PC-3 (cell line): ENCODE data around the gene MASP1. TPM values are rescaled to one million over a fixed set of nuclear protein-coding genes. Genes with fewer than 3 reads are reported as not detected.

ENCODE experiments used
- ATAC-seq: fragments of 200-7000 bp; cut with Tn5 transposase; 2 replicates; pipeline ENCODE4 v1.9.1; 2020; ENCODE audit warnings: mild to moderate bottlenecking, moderate library complexity
- BruUV-seq: library from RNA; stranded (reverse); fragments of 400-500 nt; replicated peaks from 2 replicates; lab custom pipeline; 2021; lab: Mats Ljungman, UMichigan
- CTCF ChIA-PET: fragments of 300-600 bp; sonication (Branson Sonifier 250); formaldehyde crosslinking; loops from one replicate; lab custom pipeline; 2022; ENCODE audit warnings: antibody characterized with exemption; lab: Charles Lee
- POLR2A ChIA-PET: fragments of 300-600 bp; sonication (Branson Sonifier 250); formaldehyde crosslinking; loops from one replicate; lab custom pipeline; 2022; ENCODE audit warnings: antibody characterized with exemption; ENCODE audit not compliant: unreplicated experiment; lab: Charles Lee
- DNase-seq: peaks from one replicate; pipeline ENCODE4 v3.0.0-alpha.2; 2015
- H2AFZ ChIP-seq: fragments of 300-600 bp; sonication (generic); 2 replicates; pipeline ENCODE4 v1.6.0; 2016; ENCODE audit warnings: antibody characterized with exemption, low read length
- H3F3A ChIP-seq: fragments of 300-600 bp; sonication (generic); one replicate; pipeline ENCODE4 v1.6.0; 2017; ENCODE audit warnings: antibody characterized with exemption, low read length, control low read depth, mild to moderate bottlenecking; ENCODE audit not compliant: unreplicated experiment
- H3K27ac ChIP-seq: fragments of 300-600 bp; sonication (generic); 2 replicates; pipeline ENCODE4 v1.5.1; 2016; ENCODE audit warnings: mild to moderate bottlenecking, low read length
- H3K27me3 ChIP-seq: fragments of 300-600 bp; sonication (generic); 2 replicates; pipeline ENCODE4 v1.6.1; 2016; ENCODE audit warnings: low read length, mixed read lengths
- H3K36me3 ChIP-seq: fragments of 300-600 bp; sonication (generic); 2 replicates; pipeline ENCODE4 v1.6.1; 2016; ENCODE audit warnings: low read depth, mixed run types, low read length, mixed read lengths
- H3K4me1 ChIP-seq: fragments of 300-600 bp; sonication (generic); 2 replicates; pipeline ENCODE4 v1.5.1; 2016; ENCODE audit warnings: low read length; ENCODE audit not compliant: insufficient read depth
- H3K4me2 ChIP-seq: fragments of 300-600 bp; sonication (generic); 2 replicates; pipeline ENCODE4 v1.6.0; 2016; ENCODE audit warnings: low read length
- H3K4me3 ChIP-seq: fragments of 300-600 bp; sonication (generic); 2 replicates; pipeline ENCODE4 v1.5.1; 2016; ENCODE audit warnings: mild to moderate bottlenecking, low read length, mixed read lengths
- H3K79me2 ChIP-seq: fragments of 300-600 bp; sonication (generic); 2 replicates; pipeline ENCODE4 v1.6.1; 2017; ENCODE audit warnings: low read length, mixed read lengths
- H3K9ac ChIP-seq: fragments of 300-600 bp; sonication (generic); 2 replicates; pipeline ENCODE4 v1.6.0; 2016; ENCODE audit warnings: mild to moderate bottlenecking, low read length
- H3K9me2 ChIP-seq: fragments of 300-600 bp; sonication (generic); replicated peaks from 2 replicates; pipeline ENCODE4 v1.6.1; 2016; ENCODE audit warnings: mixed run types, low read length, mixed read lengths
- H3K9me3 ChIP-seq: fragments of 300-600 bp; sonication (generic); 2 replicates; pipeline ENCODE4 v1.6.1; 2016; ENCODE audit warnings: low read length, mixed read lengths
- H4K20me1 ChIP-seq: fragments of 300-600 bp; sonication (generic); 2 replicates; pipeline ENCODE4 v1.6.1; 2016; ENCODE audit warnings: low read length, mixed read lengths
- CTCF ChIP-seq: fragments of 300-600 bp; sonication (generic); conservative IDR thresholded peaks from 2 replicates; pipeline ENCODE4 v1.5.1; 2017; ENCODE audit warnings: antibody characterized with exemption, low read depth, mild to moderate bottlenecking, low read length
- EZH2 ChIP-seq: fragments of 300-600 bp; sonication (generic); IDR thresholded peaks from one replicate; pipeline ENCODE4 v1.6.1; 2017; ENCODE audit warnings: antibody characterized with exemption, mild to moderate bottlenecking, low read length; ENCODE audit not compliant: unreplicated experiment
- EZH2phosphoT487 ChIP-seq: fragments of 300-600 bp; sonication (generic); IDR thresholded peaks from 2 replicates; pipeline ENCODE4 v1.6.1; 2018; ENCODE audit warnings: mild to moderate bottlenecking, antibody characterized with exemption, low read length, borderline replicate concordance
- intact Hi-C: fragments of 100-400 bp; cut with micrococcal nuclease; formaldehyde crosslinking; loops from 2 replicates; pipeline ENCODE4 v1.9.0; 2023
- total RNA-seq: library from RNA; depleted of rRNA; stranded (reverse); fragments of >200 nt; gene quantifications from 2 replicates; pipeline ENCODE4 v1.2.3, GENCODE V29; 2014

The MASP1 gene
- total RNA-seq, 1 experiment from 2014 or later = 0.07 TPM

- peaks cover 6% of the 10 kb centered on the region for H3F3A ChIP-seq
- no peaks in the 10 kb centered on the region for H4K20me1 ChIP-seq
- H3K4me3 ChIP-seq = no peak overlapping the region
- H3K4me2 ChIP-seq = no peak overlapping the region
- peaks cover 17% of the 10 kb centered on the region for H3K4me1 ChIP-seq
- no peaks in the 10 kb centered on the region for H3K79me2 ChIP-seq
- no peak overlapping the region for H3K9ac ChIP-seq
- ChIA-PET CTCF (no interaction called here), POLR2A (no interaction called here)
- TF ChIP-seq EZH2phosphoT487 = no peak
- TF ChIP-seq EZH2 = no peak
- TF ChIP-seq CTCF = no peak
- no peak overlapping the region for H3K27ac ChIP-seq
- BruUV-seq = no TSS peak
- no peak overlapping the region for H2AFZ ChIP-seq
- peaks cover 13% of the 10 kb centered on the region for H3K9me3 ChIP-seq
- intact Hi-C loops = no loop called here
- H3K9me2 ChIP-seq = no peaks in the 10 kb centered on the region
- H3K27me3 ChIP-seq = no peaks in the 10 kb centered on the region
- DNase-seq (peak; percentile 50), ATAC-seq (peak; percentile 69)
- peaks cover 7% of the 10 kb centered on the region; the same call in 1 of the 2 replicates for H3K36me3 ChIP-seq
These were observed 79.9 kb downstream of the MASP1 start for GRCh38 chr3:187211532-187212195.

- Histone ChIP-seq H3K4me1 (peaks cover 17% of the 10 kb centered on the region), H3K27me3 (no peaks in the 10 kb centered on the region), H3K79me2 (no peaks in the 10 kb centered on the region), H3F3A (peaks cover 6% of the 10 kb centered on the region), H3K36me3 (peaks cover 9% of the 10 kb centered on the region; the same call in 1 of the 2 replicates), H3K9me2 (no peaks in the 10 kb centered on the region), H4K20me1 (no peaks in the 10 kb centered on the region), H3K4me2 (no peak overlapping the region), H3K4me3 (no peak overlapping the region), H3K9me3 (peaks cover 20% of the 10 kb centered on the region), H2AFZ (no peak overlapping the region), H3K9ac (no peak overlapping the region), H3K27ac (no peak overlapping the region)
- BruUV-seq = no TSS peak
- ATAC-seq (no peak), DNase-seq (no peak)
- CTCF ChIA-PET = no interaction called here
- POLR2A ChIA-PET = interaction anchor here (0.5 kb wide), 1 partner anchor 423 kb away, joined by 4 read pairs; no protein-coding TSS in a partner anchor
- intact Hi-C loops = no loop called here
- TF ChIP-seq EZH2phosphoT487 (no peak), EZH2 (no peak), CTCF (no peak)
These were observed 80.8 kb downstream of the MASP1 start for GRCh38 chr3:187210545-187211327.
